Osteoblast (primary cell): ENCODE measurements around the gene OPTN. TPM values are rescaled to one million over a fixed set of nuclear protein-coding genes. Genes with fewer than 3 reads are reported as not detected.
"Not testable (repeated sequence)": the region's sequence is repeated elsewhere in the genome, so short reads cannot be mapped to it uniquely, and the experiment has no call there.

ENCODE experiments used
- DNase-seq: peaks from one replicate; pipeline ENCODE4 v3.0.0; 2011; ENCODE audit warnings: low spot score, mixed read lengths; ENCODE audit not compliant: insufficient read length; ENCODE audit errors: missing footprints
- H2AFZ ChIP-seq: 2 replicates; pipeline ENCODE4 v1.6.0; 2011; ENCODE audit warnings: mild to moderate bottlenecking, low read length
- H3K27ac ChIP-seq: 2 replicates; pipeline ENCODE4 v1.5.1; 2011; ENCODE audit warnings: mild to moderate bottlenecking, low read depth, low read length, moderate library complexity
- H3K27me3 ChIP-seq: 2 replicates; pipeline ENCODE4 v1.6.0; 2012; ENCODE audit warnings: mild to moderate bottlenecking, control low read depth, inconsistent platforms, low read length, moderate library complexity; ENCODE audit not compliant: insufficient read depth
- H3K36me3 ChIP-seq: 2 replicates; pipeline ENCODE4 v1.5.1; 2011; ENCODE audit warnings: mild to moderate bottlenecking, low read length, control low read depth, moderate library complexity; ENCODE audit not compliant: insufficient read depth
- H3K4me1 ChIP-seq: 2 replicates; pipeline ENCODE4 v1.5.1; 2011; ENCODE audit warnings: mild to moderate bottlenecking, low read length, control low read depth, moderate library complexity; ENCODE audit not compliant: insufficient read depth
- H3K4me2 ChIP-seq: 2 replicates; pipeline ENCODE4 v1.6.0; 2011; ENCODE audit warnings: mild to moderate bottlenecking, low read length; ENCODE audit not compliant: insufficient read depth
- H3K4me3 ChIP-seq: fragments of 200-600 bp; sonication (generic); 3 replicates; pipeline ENCODE4 v1.5.1; 2012; ENCODE audit warnings: mild to moderate bottlenecking, low read length, inconsistent platforms; ENCODE audit not compliant: insufficient read depth
- H3K79me2 ChIP-seq: 2 replicates; pipeline ENCODE4 v1.6.0; 2012; ENCODE audit warnings: mild to moderate bottlenecking, low read length, control low read depth, inconsistent platforms; ENCODE audit not compliant: insufficient read depth
- H3K9me3 ChIP-seq: 2 replicates; pipeline ENCODE4 v1.5.1; 2011; ENCODE audit warnings: low read depth, low read length, control low read depth
- H4K20me1 ChIP-seq: 2 replicates; pipeline ENCODE4 v1.6.0; 2012; ENCODE audit warnings: mild to moderate bottlenecking, low read length, control low read depth; ENCODE audit not compliant: insufficient read depth
- total RNA-seq: library from RNA; depleted of rRNA; stranded (reverse); fragments of >200 nt; gene quantifications from 2 replicates; pipeline ENCODE4 v1.2.3, GENCODE V29; 2012
- TF ChIP-seq, protein P1 (sequence below): IDR thresholded peaks from 2 replicates; pipeline ENCODE4 v1.5.1; 2011; ENCODE audit warnings: mild to moderate bottlenecking, low read depth, low read length, moderate library complexity; ENCODE audit errors: extremely low read depth

OPTN gene
- total RNA-seq, 1 donor: 140 TPM

DNA sequence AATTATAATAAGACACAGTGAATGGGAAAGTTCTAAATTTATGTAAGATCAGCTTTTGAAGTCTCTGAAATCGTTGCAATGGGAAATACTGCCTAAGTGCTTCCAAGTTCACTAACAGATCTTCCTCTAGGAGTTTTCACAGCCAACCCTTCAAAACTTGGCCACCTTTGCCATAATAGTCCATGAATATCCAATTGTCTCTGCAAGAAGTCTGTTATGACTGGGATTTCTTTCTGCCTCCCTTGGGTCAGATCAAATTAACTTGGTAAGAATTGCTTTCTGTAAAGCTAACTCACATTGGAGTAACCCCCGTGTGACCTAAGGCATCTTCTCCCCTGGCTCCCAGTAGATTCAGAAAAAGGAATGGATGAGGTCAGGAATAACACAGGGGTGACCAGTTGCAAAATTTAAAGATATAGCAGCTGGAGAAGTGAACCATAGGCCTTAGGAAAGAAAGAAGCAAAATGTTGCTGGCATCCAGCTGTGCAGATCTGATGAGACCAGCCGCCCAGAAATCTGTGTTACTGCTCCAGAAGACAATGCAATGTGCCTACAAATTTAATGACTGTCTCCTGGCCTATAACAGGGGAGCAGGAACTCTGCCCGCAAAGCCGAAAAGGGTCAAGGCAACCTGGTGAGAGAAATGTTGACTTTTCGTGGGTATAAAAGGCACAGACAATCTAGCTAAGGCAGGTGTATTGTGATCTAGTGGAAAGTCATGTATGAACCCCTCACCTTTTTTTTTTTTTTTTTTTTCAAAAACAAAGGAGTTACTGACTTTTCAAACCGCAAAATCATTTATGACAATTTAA, 7.5 kb upstream of the OPTN start:
- H3K27ac ChIP-seq: peak overlapping the region; percentile 52
- no peaks in the 10 kb centered on the region for H3K36me3 ChIP-seq
- no peak overlapping the region for H3K4me2 ChIP-seq
- TF ChIP-seq, protein P1, sequence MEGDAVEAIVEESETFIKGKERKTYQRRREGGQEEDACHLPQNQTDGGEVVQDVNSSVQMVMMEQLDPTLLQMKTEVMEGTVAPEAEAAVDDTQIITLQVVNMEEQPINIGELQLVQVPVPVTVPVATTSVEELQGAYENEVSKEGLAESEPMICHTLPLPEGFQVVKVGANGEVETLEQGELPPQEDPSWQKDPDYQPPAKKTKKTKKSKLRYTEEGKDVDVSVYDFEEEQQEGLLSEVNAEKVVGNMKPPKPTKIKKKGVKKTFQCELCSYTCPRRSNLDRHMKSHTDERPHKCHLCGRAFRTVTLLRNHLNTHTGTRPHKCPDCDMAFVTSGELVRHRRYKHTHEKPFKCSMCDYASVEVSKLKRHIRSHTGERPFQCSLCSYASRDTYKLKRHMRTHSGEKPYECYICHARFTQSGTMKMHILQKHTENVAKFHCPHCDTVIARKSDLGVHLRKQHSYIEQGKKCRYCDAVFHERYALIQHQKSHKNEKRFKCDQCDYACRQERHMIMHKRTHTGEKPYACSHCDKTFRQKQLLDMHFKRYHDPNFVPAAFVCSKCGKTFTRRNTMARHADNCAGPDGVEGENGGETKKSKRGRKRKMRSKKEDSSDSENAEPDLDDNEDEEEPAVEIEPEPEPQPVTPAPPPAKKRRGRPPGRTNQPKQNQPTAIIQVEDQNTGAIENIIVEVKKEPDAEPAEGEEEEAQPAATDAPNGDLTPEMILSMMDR: no peak
- no peaks in the 10 kb centered on the region for H3K27me3 ChIP-seq
- H3K79me2 ChIP-seq: no peaks in the 10 kb centered on the region
- H3K4me1 ChIP-seq: peaks cover 37% of the 10 kb centered on the region
- H2AFZ ChIP-seq: no peak overlapping the region
- no peaks in the 10 kb centered on the region for H3K9me3 ChIP-seq
- DNase-seq: peak; percentile 68
- H4K20me1 ChIP-seq: no peaks in the 10 kb centered on the region
- no peak overlapping the region for H3K4me3 ChIP-seq

DNA sequence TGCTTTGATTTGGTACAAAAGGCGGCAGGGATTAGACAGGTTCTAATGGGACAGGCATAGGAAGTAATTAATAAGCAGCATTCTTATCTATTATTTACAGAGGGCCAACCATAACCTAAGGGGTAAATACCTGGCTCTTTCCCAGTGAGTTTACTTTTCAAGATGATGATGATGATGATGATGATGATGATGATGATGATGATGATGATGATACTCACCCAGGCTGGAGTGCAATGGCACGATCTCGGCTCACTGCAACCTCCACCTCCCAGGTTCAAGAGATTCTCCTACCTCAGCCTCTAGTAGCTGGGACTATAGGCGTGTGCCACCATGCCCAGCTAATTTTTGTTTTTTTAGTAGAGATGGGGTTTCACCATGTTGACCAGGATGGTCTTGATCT, 5.9 kb upstream of the OPTN start:
- not testable (repeated sequence) for DNase-seq, H3K4me2 ChIP-seq, H2AFZ ChIP-seq, H3K4me3 ChIP-seq, H3K36me3 ChIP-seq, H3K27me3 ChIP-seq, H3K27ac ChIP-seq, H3K9me3 ChIP-seq, H3K79me2 ChIP-seq, H4K20me1 ChIP-seq
- peaks cover 24% of the 10 kb centered on the region for H3K4me1 ChIP-seq

DNA sequence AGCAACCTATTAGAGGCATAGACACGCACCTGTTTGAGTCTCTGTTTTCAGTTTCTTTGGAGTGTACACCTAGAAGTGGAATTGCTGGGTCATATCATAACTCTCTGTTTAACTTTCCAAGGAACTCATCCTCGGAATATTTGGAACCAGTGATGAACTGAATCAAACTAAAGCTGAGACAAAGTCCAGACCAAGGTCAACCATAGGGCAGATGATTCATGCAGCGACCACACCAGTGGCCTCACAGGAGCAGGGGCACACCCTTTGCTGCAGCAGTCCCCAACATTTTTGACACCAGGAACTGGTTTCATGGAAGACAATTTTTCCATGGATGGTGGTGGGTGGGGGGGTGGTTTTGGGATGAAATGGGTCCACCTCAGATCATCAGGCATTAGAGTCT, 4.9 kb upstream of the OPTN start:
- no peak overlapping the region for H3K27ac ChIP-seq
- no peaks in the 10 kb centered on the region for H3K9me3 ChIP-seq
- TF ChIP-seq, protein P1: no peak
- no peaks in the 10 kb centered on the region for H3K36me3 ChIP-seq
- no peak overlapping the region for H3K4me2 ChIP-seq
- peaks cover 2% of the 10 kb centered on the region for H3K79me2 ChIP-seq
- H3K27me3 ChIP-seq: no peaks in the 10 kb centered on the region
- DNase-seq: no peak
- no peak overlapping the region for H2AFZ ChIP-seq
- no peak overlapping the region for H3K4me3 ChIP-seq
- H3K4me1 ChIP-seq: peaks cover 28% of the 10 kb centered on the region
- no peaks in the 10 kb centered on the region for H4K20me1 ChIP-seq

DNA sequence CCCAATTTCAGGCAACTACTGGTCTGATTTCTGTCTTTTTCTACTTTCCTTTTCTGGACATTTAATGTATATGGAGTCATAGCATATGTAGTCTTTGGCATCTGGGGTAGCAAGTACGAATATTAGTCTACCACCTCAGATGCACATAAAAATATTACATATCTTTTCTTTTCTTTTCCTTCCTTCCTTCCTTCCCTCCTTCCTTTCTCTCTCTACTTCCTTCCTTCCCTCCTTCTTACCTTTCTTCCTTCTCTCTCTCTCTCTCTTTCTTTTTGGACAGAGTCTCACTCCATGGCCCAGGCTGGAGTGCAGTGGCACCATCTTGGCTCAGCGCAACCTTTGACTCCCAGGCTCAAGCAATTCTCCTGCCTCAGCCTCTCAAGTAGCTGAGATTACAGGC, 4.0 kb upstream of the OPTN start:
- Histone ChIP-seq H3K4me3 (no peak overlapping the region), H3K4me2 (no peak overlapping the region), H3K27ac (no peak overlapping the region), H3K9me3 (no peaks in the 10 kb centered on the region), H3K4me1 (peaks cover 28% of the 10 kb centered on the region), H4K20me1 (no peaks in the 10 kb centered on the region), H3K36me3 (no peaks in the 10 kb centered on the region), H3K27me3 (no peaks in the 10 kb centered on the region), H2AFZ (no peak overlapping the region), H3K79me2 (peaks cover 10% of the 10 kb centered on the region)
- TF ChIP-seq, protein P1: no peak
- no peak for DNase-seq
